Inferior parietal cortex (tissue), 1 donor: ENCODE measurements around the gene MAML2.

Experiments used
- DNase-seq: peaks from one replicate; pipeline ENCODE4 v3.0.0-alpha.2; 2016; ENCODE audit errors: extremely low spot score

MAML2 gene

GRCh38 chr11:96213500-96213899 is 129.5 kb downstream of the MAML2 start:
- DNase-seq = no peak

GRCh38 chr11:96211436-96211835 is 131.6 kb downstream of the MAML2 start:
- no peak for DNase-seq

- no peak for DNase-seq
Measured at GRCh38 chr11:96207459-96208449, 135.2 kb downstream of the MAML2 start.

- DNase-seq = no peak
Measured at GRCh38 chr11:96206955-96207354, 136.0 kb downstream of the MAML2 start.

- DNase-seq = no peak
Measured at GRCh38 chr11:96205460-96205809, 137.6 kb downstream of the MAML2 start.

GRCh38 chr11:96204721-96205459 is 138.1 kb downstream of the MAML2 start:
- no peak for DNase-seq

GRCh38 chr11:96204366-96204659 is 138.7 kb downstream of the MAML2 start:
- DNase-seq = no peak

- DNase-seq = no peak
Measured at GRCh38 chr11:96203567-96204365, 139.2 kb downstream of the MAML2 start.

- DNase-seq = no peak
Measured at GRCh38 chr11:96200243-96200642, 142.8 kb downstream of the MAML2 start.

GRCh38 chr11:96199563-96200025 is 143.4 kb downstream of the MAML2 start:
- no peak for DNase-seq

- no peak for DNase-seq
Measured at GRCh38 chr11:96197801-96198701, 144.9 kb downstream of the MAML2 start.

GRCh38 chr11:96197103-96197502 is 145.9 kb downstream of the MAML2 start:
- DNase-seq = no peak

- no peak for DNase-seq
Measured at GRCh38 chr11:96196181-96196662, 146.8 kb downstream of the MAML2 start.

GRCh38 chr11:96195671-96196070 is 147.3 kb downstream of the MAML2 start:
- DNase-seq = no peak

- no peak for DNase-seq
Measured at GRCh38 chr11:96194581-96195374, 148.2 kb downstream of the MAML2 start.

GRCh38 chr11:96193745-96194443 is 149.1 kb downstream of the MAML2 start:
- DNase-seq = no peak

- no peak for DNase-seq
Measured at GRCh38 chr11:96191752-96192151, 151.2 kb downstream of the MAML2 start.

GRCh38 chr11:96189351-96189750 is 153.6 kb downstream of the MAML2 start:
- no peak for DNase-seq

- no peak for DNase-seq
Measured at GRCh38 chr11:96188243-96189006, 154.6 kb downstream of the MAML2 start.
